ENCODE measurements around the gene CD7. TPM values are rescaled to one million over a fixed set of nuclear protein-coding genes. Genes with fewer than 3 reads are reported as not detected.

The CD7 gene
- total RNA-seq, 4 donors from 2014 or later, result 0.44 to 2.2 (median 1.8) TPM; not detected in 1

DNA sequence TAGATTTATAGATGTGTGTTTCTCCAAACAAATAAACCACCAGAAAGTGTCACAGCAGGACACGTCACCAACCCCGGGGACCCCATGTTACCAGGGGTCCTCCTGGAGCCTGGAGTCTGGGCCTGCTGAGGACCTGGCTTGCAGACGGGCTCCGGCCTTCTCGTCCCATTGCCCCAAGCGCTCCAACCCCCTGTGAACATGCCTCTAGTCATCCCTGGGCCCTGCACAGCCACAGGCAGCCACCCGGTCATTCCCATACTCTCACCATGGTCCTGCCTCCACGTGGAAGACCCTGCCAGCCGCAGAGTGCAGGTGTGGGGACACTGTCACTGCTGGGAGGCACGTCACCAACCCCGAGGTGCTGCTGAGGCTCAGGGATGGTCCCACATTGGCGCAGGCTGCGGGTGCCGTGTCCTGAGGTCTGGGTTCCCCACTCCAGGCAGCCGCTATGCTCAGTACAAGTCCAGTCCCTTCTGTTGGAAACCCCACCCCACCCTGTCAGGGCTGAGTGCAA, 11.6 kb upstream of the CD7 start:
- TF ChIP-seq, protein P1, sequence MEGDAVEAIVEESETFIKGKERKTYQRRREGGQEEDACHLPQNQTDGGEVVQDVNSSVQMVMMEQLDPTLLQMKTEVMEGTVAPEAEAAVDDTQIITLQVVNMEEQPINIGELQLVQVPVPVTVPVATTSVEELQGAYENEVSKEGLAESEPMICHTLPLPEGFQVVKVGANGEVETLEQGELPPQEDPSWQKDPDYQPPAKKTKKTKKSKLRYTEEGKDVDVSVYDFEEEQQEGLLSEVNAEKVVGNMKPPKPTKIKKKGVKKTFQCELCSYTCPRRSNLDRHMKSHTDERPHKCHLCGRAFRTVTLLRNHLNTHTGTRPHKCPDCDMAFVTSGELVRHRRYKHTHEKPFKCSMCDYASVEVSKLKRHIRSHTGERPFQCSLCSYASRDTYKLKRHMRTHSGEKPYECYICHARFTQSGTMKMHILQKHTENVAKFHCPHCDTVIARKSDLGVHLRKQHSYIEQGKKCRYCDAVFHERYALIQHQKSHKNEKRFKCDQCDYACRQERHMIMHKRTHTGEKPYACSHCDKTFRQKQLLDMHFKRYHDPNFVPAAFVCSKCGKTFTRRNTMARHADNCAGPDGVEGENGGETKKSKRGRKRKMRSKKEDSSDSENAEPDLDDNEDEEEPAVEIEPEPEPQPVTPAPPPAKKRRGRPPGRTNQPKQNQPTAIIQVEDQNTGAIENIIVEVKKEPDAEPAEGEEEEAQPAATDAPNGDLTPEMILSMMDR (IDR thresholded peaks at IDR 0.05; ENCODE audit: low read depth), result no peak

DNA sequence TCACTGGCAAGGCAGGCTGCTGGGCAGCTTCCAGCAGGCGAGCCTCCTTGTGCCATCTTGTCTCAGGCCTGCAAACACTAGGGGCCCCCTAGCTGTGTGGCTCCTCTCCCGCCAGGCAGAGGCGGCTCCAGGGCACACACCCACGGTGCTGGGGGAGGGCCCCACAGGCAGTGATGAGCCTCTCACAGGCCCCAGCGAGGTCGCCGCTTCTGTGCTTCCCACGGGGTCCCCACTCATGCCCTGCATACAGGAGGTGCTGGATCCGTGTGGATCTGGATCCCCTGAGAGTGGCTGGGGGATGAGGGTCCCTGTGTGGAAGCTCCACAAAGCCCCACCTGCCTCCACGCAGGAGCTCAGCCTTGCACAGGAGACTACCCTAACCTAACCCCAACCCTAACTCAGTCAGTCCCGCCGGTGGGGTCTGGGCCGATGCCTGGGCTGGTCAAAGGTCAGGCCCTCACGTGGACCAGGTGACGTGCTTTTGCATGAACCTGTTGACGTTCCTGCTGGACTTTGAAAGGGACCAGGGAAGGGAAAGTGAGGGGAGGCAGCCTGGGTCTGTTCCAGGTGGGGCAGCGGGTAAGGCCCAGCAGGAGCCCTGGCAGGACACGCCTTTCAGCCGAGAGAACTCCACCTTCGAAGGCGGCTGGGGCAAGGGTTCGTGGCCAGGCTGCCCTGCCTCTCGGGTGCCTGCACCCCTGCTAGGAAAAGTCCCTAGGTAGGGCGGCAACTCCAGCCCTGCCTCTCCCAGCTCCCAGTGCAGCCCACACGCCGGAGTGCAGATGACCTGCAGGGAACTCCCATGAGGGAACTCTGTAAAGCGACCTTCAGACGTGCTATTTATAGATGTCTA, 11.0 kb upstream of the CD7 start:
- TF ChIP-seq, protein P1 (IDR thresholded peaks at IDR 0.05; ENCODE audit: low read depth), result no peak

DNA sequence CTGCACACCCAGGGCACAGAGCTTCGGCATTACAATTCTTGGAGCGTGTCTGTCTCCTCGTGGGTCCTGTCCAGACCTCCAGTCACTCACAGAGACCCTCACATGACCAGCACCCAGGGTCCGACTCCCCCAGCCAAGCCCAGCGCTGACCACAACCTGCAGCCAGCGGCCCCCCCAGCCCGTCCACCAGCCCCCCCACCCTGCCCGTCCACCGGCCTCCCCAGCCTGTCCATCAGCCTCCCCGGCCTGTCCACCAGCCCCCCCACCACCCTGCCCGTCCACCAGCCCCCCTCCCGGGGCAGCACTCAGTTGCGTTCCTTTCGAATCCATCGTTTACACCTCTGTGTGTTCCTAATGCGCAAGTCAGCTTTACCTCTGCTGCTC, 10.3 kb upstream of the CD7 start:
- TF ChIP-seq, protein P1 (IDR thresholded peaks at IDR 0.05; ENCODE audit: low read depth), result no peak

DNA sequence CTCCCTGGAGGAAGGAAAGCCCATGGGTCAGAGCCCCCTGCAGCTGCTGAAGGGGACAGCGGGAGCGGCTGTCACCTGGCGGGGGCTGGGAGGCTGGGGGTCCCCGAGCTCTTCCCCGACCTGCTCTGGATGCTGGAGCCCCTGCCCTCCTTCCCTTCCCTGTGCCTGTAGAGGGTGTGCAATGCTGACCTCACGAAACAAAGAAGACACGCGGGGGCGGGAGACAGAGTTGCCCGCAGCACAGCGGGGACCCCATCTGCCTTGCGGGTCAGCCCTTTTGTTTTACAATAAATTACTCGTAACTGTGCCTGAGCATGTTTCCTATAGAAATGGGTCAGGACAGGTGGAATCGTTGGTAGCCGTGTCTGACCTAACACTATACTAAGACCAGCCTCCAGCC, 9.9 kb upstream of the CD7 start:
- TF ChIP-seq, protein P1 (IDR thresholded peaks at IDR 0.05; ENCODE audit: low read depth), result no peak

DNA sequence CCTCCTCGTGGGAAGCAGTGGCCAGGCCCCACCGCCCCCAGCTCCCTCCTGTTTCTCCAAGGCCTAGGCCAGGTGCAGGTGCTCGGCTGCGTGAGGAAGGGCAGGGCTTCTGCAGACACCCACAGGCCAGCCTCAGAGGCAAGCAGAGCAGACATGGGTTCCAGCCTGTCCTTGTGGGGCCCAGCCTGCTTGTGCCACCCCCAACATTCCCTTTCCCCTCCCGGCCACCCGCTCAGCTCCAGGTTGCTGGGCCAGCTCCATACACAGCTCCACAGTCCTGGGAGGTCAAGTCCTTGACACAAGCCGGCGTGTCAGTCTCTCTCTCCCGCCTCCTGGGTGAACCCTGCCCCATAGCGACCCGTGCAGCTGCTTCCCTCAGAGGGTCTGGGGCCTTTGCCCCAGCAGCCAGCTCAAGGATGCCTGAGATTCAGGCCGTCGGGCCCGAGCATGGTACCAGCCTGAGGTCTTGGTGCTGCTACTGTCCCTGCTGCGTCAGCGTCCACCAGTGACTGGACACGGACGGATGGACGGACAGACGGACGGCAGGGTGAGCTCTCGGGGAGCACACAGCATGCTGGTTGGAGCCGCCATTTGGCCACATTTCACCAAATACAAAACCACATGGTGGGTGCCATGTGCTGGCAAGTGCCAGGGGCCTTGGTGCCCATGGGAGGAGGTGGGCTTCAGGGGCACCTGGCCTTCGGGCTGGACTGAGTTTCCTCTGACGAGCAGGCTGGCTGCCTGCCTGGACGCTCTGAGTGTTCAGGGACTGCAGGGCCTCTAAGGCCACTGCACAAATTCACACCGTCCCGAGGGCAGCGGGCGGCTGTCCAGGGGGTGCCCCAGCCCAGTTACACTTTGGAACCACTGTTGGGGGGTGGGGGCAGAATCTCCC, 8.1 kb upstream of the CD7 start:
- TF ChIP-seq, protein P1 (IDR thresholded peaks at IDR 0.05; ENCODE audit: low read depth), result no peak

DNA sequence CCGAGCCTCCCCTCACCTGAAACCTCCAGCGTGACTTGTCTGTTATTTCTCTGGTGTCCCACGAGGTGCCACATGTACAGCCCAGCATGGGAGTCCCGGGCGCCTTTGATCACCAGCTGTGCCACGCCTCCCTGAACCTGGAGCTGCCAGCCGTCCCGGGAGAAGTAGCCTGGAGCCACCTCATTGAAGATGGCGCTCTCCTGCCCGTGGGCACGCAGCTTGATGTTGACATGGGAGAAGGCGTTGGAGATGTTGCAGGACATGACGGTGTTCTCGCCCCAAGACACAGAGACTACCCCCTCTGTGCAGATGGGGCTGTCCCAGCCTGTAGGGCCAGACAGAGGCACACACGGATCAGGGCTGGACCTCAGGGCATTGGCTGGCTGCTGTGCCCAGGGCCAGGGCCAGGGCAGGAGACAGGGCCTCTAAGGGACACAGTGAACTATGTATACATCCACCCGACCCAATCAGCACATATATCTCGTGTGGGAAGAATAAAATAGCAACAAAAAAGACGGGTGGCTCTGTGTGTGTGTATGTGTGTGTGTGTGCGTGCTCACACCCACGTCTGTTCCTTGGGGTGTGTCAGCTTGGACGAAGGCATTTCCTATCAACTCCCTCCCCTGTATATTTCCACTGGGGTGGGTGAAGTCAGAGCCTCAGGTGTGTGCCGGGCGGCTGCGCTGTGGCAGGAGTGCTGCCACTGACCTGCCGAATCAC, 7.3 kb upstream of the CD7 start:
- TF ChIP-seq, protein P1 (IDR thresholded peaks at IDR 0.05; ENCODE audit: low read depth), result no peak

Measured in subcutaneous adipose tissue (tissue), 4 donors.